GM19463 (cell line): Measurements from ENCODE around the gene ZNF384.
"Not testable (repeated sequence)": the region's sequence is repeated elsewhere in the genome, so short reads cannot be mapped to it uniquely, and the experiment has no call there.

ENCODE experiments used
- ATAC-seq: cut with Tn5 transposase; IDR thresholded peaks from one replicate; pipeline ENCODE4 v1.9.1; 2021; ENCODE audit warnings: mild to moderate bottlenecking, moderate library complexity; ENCODE audit not compliant: unreplicated experiment

ZNF384 gene

GRCh38 chr12:6688999-6689882 is at the start of gene ZNF384:
Gene ZNF384, minus strand, starts transcription at chr12:6689375. Its CDS starts 9,855 bp downstream, at chr12:6679520.
- ATAC-seq = peak; percentile 82

GRCh38 chr12:6736754-6737153 is 47.6 kb upstream of the ZNF384 start:
- ATAC-seq = no peak

- ATAC-seq = no peak
These were observed 46.4 kb upstream of the ZNF384 start for GRCh38 chr12:6735448-6736191.

- no peak for ATAC-seq
These were observed 45.6 kb upstream of the ZNF384 start for GRCh38 chr12:6734506-6735387.

GRCh38 chr12:6730169-6730568 is 41.0 kb upstream of the ZNF384 start:
- no peak for ATAC-seq

GRCh38 chr12:6729186-6729585 is 40.0 kb upstream of the ZNF384 start:
- no peak for ATAC-seq

GRCh38 chr12:6725350-6725749 is 36.2 kb upstream of the ZNF384 start:
- no peak for ATAC-seq

- ATAC-seq = no peak
These were observed 35.2 kb upstream of the ZNF384 start for GRCh38 chr12:6724409-6724797.

GRCh38 chr12:6723607-6724408 is 34.6 kb upstream of the ZNF384 start, which contains the start of gene COPS7A:
Gene COPS7A, plus strand, starts transcription at chr12:6724046. Its CDS starts 611 bp downstream, at chr12:6724657.
- peak; percentile 97 for ATAC-seq

- no peak for ATAC-seq
These were observed 33.7 kb upstream of the ZNF384 start for GRCh38 chr12:6722863-6723262.

GRCh38 chr12:6716874-6717437 is 27.8 kb upstream of the ZNF384 start:
- no peak for ATAC-seq

- not testable (repeated sequence) for ATAC-seq
These were observed 27.1 kb upstream of the ZNF384 start for GRCh38 chr12:6716031-6716873.

GRCh38 chr12:6708960-6709394 is 19.8 kb upstream of the ZNF384 start:
- ATAC-seq = no peak

GRCh38 chr12:6708351-6708750 is 19.2 kb upstream of the ZNF384 start:
- not testable (repeated sequence) for ATAC-seq

- no peak for ATAC-seq
These were observed 14.5 kb upstream of the ZNF384 start for GRCh38 chr12:6703631-6704030.

GRCh38 chr12:6701078-6701768 is 12.0 kb upstream of the ZNF384 start:
- ATAC-seq = no peak

GRCh38 chr12:6700646-6701051 is 11.5 kb upstream of the ZNF384 start, which contains the start of gene PIANP:
Gene PIANP, minus strand, starts transcription at chr12:6700815. Its CDS starts 2,754 bp downstream, at chr12:6698061.
- no peak for ATAC-seq
